Transverse colon (tissue), 3 donors: ENCODE data around the gene GABRP.

Experiments used
- CTCF ChIP-seq, 5 experiments: fragments of 200-600 bp in 3 of 5; fragments of 450-650 bp in 2 of 5; sonication (generic) in 3 of 5; IDR thresholded peaks; 1 replicate in 2 of 5; 2 replicates in 3 of 5; pipeline ENCODE4 v1.5.1; 2016 to 2017; ENCODE audit warnings: antibody characterized with exemption in 5 of 5, inconsistent platforms in 3 of 5, mild to moderate bottlenecking in 2 of 5, moderate library complexity in 1 of 5
- EP300 ChIP-seq: sonication (generic); formaldehyde crosslinking; IDR thresholded peaks from one replicate; pipeline ENCODE4 v1.6.1; 2017; ENCODE audit warnings: antibody characterized with exemption, low read depth
- POLR2A ChIP-seq: fragments of 450-650 bp; IDR thresholded peaks from one replicate; pipeline ENCODE4 v1.6.1; 2016; ENCODE audit warnings: antibody characterized with exemption, mild to moderate bottlenecking, moderate library complexity

GRCh38 chr5:170774831-170775230 lies 8.7 kb upstream of the GABRP start:
- no peak for TF ChIP-seq POLR2A
- no peak for TF ChIP-seq CTCF (IDR thresholded peaks at IDR 0.05)
- no peak for TF ChIP-seq EP300
